H1 (cell line): ENCODE measurements around the gene MRPL50. TPM values are rescaled to one million over a fixed set of nuclear protein-coding genes. Genes with fewer than 3 reads are reported as not detected.

Source experiments
- CTCF ChIA-PET: fragments of 300-600 bp; sonication (Branson Sonifier 250); formaldehyde crosslinking; loops from one replicate; lab custom pipeline; 2021; ENCODE audit not compliant: partially characterized antibody; lab: Charles Lee
- POLR2A ChIA-PET: fragments of 300-600 bp; sonication (Branson Sonifier 250); formaldehyde crosslinking; loops from one replicate; lab custom pipeline; 2021; ENCODE audit warnings: inconsistent platforms; ENCODE audit not compliant: partially characterized antibody; lab: Charles Lee
- DNase-seq, 2 experiments: peaks; one replicate each; pipeline versions ENCODE4 v3.0.0 to v3.0.0-alpha.2; 2010 to 2022; ENCODE audit warnings: low spot score in 2 of 2, low read depth in 1 of 2, mixed read lengths in 1 of 2
- FAIRE-seq: peaks from 2 replicates; lab custom pipeline; 2011; peaks lifted over from hg19 to GRCh38; lab: Jason Lieb, UNC
- H2AFZ ChIP-seq: 2 replicates; pipeline ENCODE4 v1.8.1; 2012; ENCODE audit warnings: low read length, inconsistent platforms
- H2AK5ac ChIP-seq: 2 replicates; pipeline ENCODE4 v1.6.1; 2013; ENCODE audit warnings: low read depth, low read length
- H2BK120ac ChIP-seq: replicated peaks from 2 replicates; pipeline ENCODE3; 2013; ENCODE audit warnings: low read depth, low read length, inconsistent platforms
- H2BK12ac ChIP-seq: 2 replicates; pipeline ENCODE4 v1.6.1; 2013; ENCODE audit warnings: low read depth, low read length
- H2BK15ac ChIP-seq: 2 replicates; pipeline ENCODE4 v1.6.1; 2013; ENCODE audit warnings: low read length
- H2BK20ac ChIP-seq: 2 replicates; pipeline ENCODE4 v1.6.1; 2013; ENCODE audit warnings: low read length
- H2BK5ac ChIP-seq: 2 replicates; pipeline ENCODE4 v1.6.1; 2013; ENCODE audit warnings: low read depth, low read length
- H3K14ac ChIP-seq: 2 replicates; pipeline ENCODE4 v1.6.1; 2013; ENCODE audit warnings: inconsistent platforms; ENCODE audit not compliant: insufficient read length
- H3K18ac ChIP-seq: 2 replicates; pipeline ENCODE4 v1.6.1; 2013; ENCODE audit warnings: low read length; ENCODE audit errors: extremely low read depth
- H3K23ac ChIP-seq: 2 replicates; pipeline ENCODE4 v1.6.1; 2013; ENCODE audit warnings: inconsistent platforms; ENCODE audit not compliant: insufficient read length
- H3K23me2 ChIP-seq: 2 replicates; pipeline ENCODE4 v1.6.1; 2013; ENCODE audit warnings: low read depth, low read length
- H3K27ac ChIP-seq: 2 replicates; pipeline ENCODE4 v1.6.1; 2011; ENCODE audit warnings: low read depth, low read length, inconsistent platforms
- H3K27me3 ChIP-seq, 4 experiments: replicated peaks in 1 of 4; 1 replicate in 1 of 4; 2 replicates in 3 of 4; pipeline versions ENCODE4 v1.6.1 to v1.8.1; 2011 to 2013; ENCODE audit warnings: low read length in 3 of 4, mild to moderate bottlenecking in 3 of 4, inconsistent platforms in 2 of 4, mixed read lengths in 2 of 4, moderate library complexity in 1 of 4; ENCODE audit not compliant: control insufficient read depth in 3 of 4, insufficient read depth in 3 of 4; ENCODE audit errors: extremely low read depth in 1 of 4
- H3K36me3 ChIP-seq, 4 experiments: 2 replicates each; pipeline versions ENCODE4 v1.6.1 to v1.8.1; 2011 to 2013; ENCODE audit warnings: mild to moderate bottlenecking in 4 of 4, low read length in 3 of 4, moderate library complexity in 2 of 4, control low read depth in 1 of 4, inconsistent platforms in 1 of 4; ENCODE audit not compliant: insufficient read depth in 4 of 4, control insufficient read depth in 2 of 4
- H3K4ac ChIP-seq: replicated peaks from 2 replicates; pipeline ENCODE3; 2013; ENCODE audit warnings: low read length, low read depth, mixed read lengths, inconsistent platforms; ENCODE audit not compliant: insufficient read length
- H3K4me1 ChIP-seq, 4 experiments: replicated peaks in 1 of 4; 1 replicate in 1 of 4; 2 replicates in 3 of 4; pipeline versions ENCODE4 v1.6.1 to v1.8.1; 2011 to 2013; ENCODE audit warnings: low read length in 3 of 4, inconsistent platforms in 2 of 4, mixed read lengths in 1 of 4; ENCODE audit not compliant: insufficient read depth in 4 of 4, control insufficient read depth in 3 of 4
- H3K4me2 ChIP-seq, 2 experiments: 2 replicates each; pipeline versions ENCODE4 v1.6.1 to v1.8.1; 2011 to 2013; ENCODE audit warnings: low read depth in 2 of 2, low read length in 2 of 2, control low read depth in 1 of 2, inconsistent platforms in 1 of 2, mild to moderate bottlenecking in 1 of 2; ENCODE audit not compliant: insufficient read depth in 1 of 2
- H3K4me3 ChIP-seq, 4 experiments: fragments of 200-600, 300-600 bp in 1 of 4; sonication (generic), shearing (Covaris generic), sonication (Bioruptor Twin) in 1 of 4; 2 replicates each; pipeline versions ENCODE4 v1.5.1 to v1.8.1; 2011 to 2016; ENCODE audit warnings: low read length in 4 of 4, low read depth in 3 of 4, control low read depth in 2 of 4, inconsistent platforms in 2 of 4, mild to moderate bottlenecking in 2 of 4, mixed read lengths in 1 of 4, moderate library complexity in 1 of 4; ENCODE audit not compliant: insufficient read depth in 2 of 4; ENCODE audit errors: extremely low read depth in 1 of 4
- H3K56ac ChIP-seq: replicated peaks from 2 replicates; pipeline ENCODE3; 2013; ENCODE audit warnings: low read depth, mild to moderate bottlenecking, mixed read lengths, low read length, inconsistent platforms; ENCODE audit not compliant: insufficient read length
- H3K79me1 ChIP-seq: 2 replicates; pipeline ENCODE4 v1.6.1; 2013; ENCODE audit warnings: low read depth, low read length, control low read depth
- H3K79me2 ChIP-seq, 2 experiments: 2 replicates each; pipeline versions ENCODE4 v1.6.1 to v1.8.1; 2012 to 2013; ENCODE audit warnings: low read length in 2 of 2, mild to moderate bottlenecking in 2 of 2, inconsistent platforms in 1 of 2; ENCODE audit not compliant: insufficient read depth in 2 of 2, control insufficient read depth in 1 of 2
- H3K9ac ChIP-seq, 4 experiments: replicated peaks in 1 of 4; 1 replicate in 1 of 4; 2 replicates in 3 of 4; pipeline versions ENCODE4 v1.6.1 to v1.8.1; 2011 to 2013; ENCODE audit warnings: low read depth in 3 of 4, low read length in 3 of 4, control low read depth in 2 of 4, mild to moderate bottlenecking in 2 of 4, moderate library complexity in 2 of 4, inconsistent platforms in 1 of 4; ENCODE audit errors: extremely low read depth in 1 of 4
- H3K9me3 ChIP-seq, 2 experiments: 2 replicates each; pipeline versions ENCODE4 v1.6.1 to v1.8.1; 2012 to 2013; ENCODE audit warnings: mild to moderate bottlenecking in 2 of 2, moderate library complexity in 2 of 2, control low read depth in 1 of 2, inconsistent platforms in 1 of 2, low read depth in 1 of 2, low read length in 1 of 2, mixed read lengths in 1 of 2; ENCODE audit not compliant: insufficient read depth in 2 of 2
- H4K20me1 ChIP-seq, 2 experiments: replicated peaks in 1 of 2; 2 replicates each; pipeline versions ENCODE3 to v1.8.1; 2011 to 2013; ENCODE audit warnings: inconsistent platforms in 2 of 2, low read length in 2 of 2, mild to moderate bottlenecking in 1 of 2; ENCODE audit not compliant: insufficient read depth in 2 of 2, control insufficient read depth in 1 of 2
- H4K5ac ChIP-seq: 2 replicates; pipeline ENCODE4 v1.6.1; 2013; ENCODE audit warnings: low read length, low read depth, mixed read lengths, inconsistent platforms; ENCODE audit not compliant: insufficient read length
- H4K8ac ChIP-seq: 2 replicates; pipeline ENCODE4 v1.8.0; 2013; ENCODE audit warnings: mild to moderate bottlenecking, moderate library complexity, low read length, inconsistent platforms; ENCODE audit not compliant: insufficient read depth; ENCODE audit errors: extremely low read depth
- H4K91ac ChIP-seq: replicated peaks from 2 replicates; pipeline ENCODE3; 2013; ENCODE audit warnings: low read length, mixed read lengths, inconsistent platforms; ENCODE audit not compliant: insufficient read length
- BACH1 ChIP-seq: IDR thresholded peaks from 2 replicates; pipeline ENCODE4 v1.6.1; 2012; ENCODE audit warnings: low read length, improper control_type of control experiment
- CHD1 ChIP-seq: IDR thresholded peaks from 2 replicates; pipeline ENCODE4 v1.6.1; 2012; ENCODE audit warnings: low read depth, low read length, improper control_type of control experiment
- EZH2 ChIP-seq: fragments of 200-600 bp; sonication (generic); IDR thresholded peaks from 2 replicates; pipeline ENCODE4 v1.7.1; 2012; ENCODE audit warnings: low read depth, mild to moderate bottlenecking, moderate library complexity, low read length, inconsistent platforms; ENCODE audit not compliant: severe bottlenecking
- KDM4A ChIP-seq: IDR thresholded peaks from one replicate; pipeline ENCODE4 v1.7.1; 2012; ENCODE audit warnings: low read depth, mild to moderate bottlenecking, moderate library complexity, low read length, inconsistent platforms; ENCODE audit not compliant: severe bottlenecking
- NRF1 ChIP-seq: IDR thresholded peaks from 2 replicates; pipeline ENCODE4 v1.6.1; 2011; ENCODE audit warnings: mild to moderate bottlenecking, low read depth, low read length, improper control_type of control experiment
- RNF2 ChIP-seq: fragments of 200-900, 300-1000 bp; sonication (generic); IDR thresholded peaks from 2 replicates; pipeline ENCODE4 v1.7.1; 2016; ENCODE audit warnings: borderline replicate concordance, low read depth, mild to moderate bottlenecking, antibody characterized with exemption, low read length; ENCODE audit not compliant: poor library complexity, severe bottlenecking; ENCODE audit errors: missing control alignments
- SIX5 ChIP-seq: IDR thresholded peaks from 2 replicates; pipeline ENCODE4 v1.6.1; 2011; ENCODE audit warnings: mild to moderate bottlenecking, low read depth, low read length
- ZNF274 ChIP-seq: IDR thresholded peaks from 2 replicates; pipeline ENCODE4 v1.7.0; 2012; ENCODE audit warnings: low read length, borderline replicate concordance; ENCODE audit errors: extremely low read depth
- WGBS, 2 experiments: shearing (Covaris generic) in 1 of 2; methylation state at CpG; one replicate each; pipeline versions ENCODE4 v1.1.6 to v1.1.7; 2013 to 2015; ENCODE audit warnings: low lambda C conversion rate in 2 of 2, mixed read lengths in 2 of 2, inconsistent platforms in 1 of 2, low coverage in 1 of 2, missing lambda C conversion rate in 1 of 2; ENCODE audit not compliant: insufficient replicate concordance in 2 of 2, insufficient coverage in 1 of 2, insufficient read length in 1 of 2; ENCODE audit errors: extremely low coverage in 1 of 2, missing lambda C conversion rate in 1 of 2; 5-methylcytosine and 5-hydroxymethylcytosine counted together
- polyA plus RNA-seq, 7 experiments: library from polyadenylated mRNA; depleted of rRNA in 3 of 7; stranded (reverse) in 5 of 7; unstranded in 2 of 7; fragments of >200 nt in 5 of 7; fragments of 200-250 nt in 2 of 7; gene quantifications; 1 replicate in 5 of 7; 2 replicates in 1 of 7; 4 replicates in 1 of 7; pipeline versions ENCODE4 v1.2.1 to v1.2.3, GENCODE V29; 2011 to 2013; ENCODE audit warnings: missing spikeins in 2 of 7, mixed read lengths in 2 of 7
- total RNA-seq: library from RNA; stranded (reverse); fragmentation: NEBNext Ultra II Directional; extraction: Animal tissue kit (Norgen Biotek cat#: 25700); gene quantifications from 2 replicates; pipeline ENCODE4 v1.2.1, GENCODE V29; 2021

Gene MRPL50
- total and polyA plus RNA-seq, 2 of the 8 experiments (the other 6 are each of a cell fraction or from before 2014, with no cell fraction given), result 17.8 to 25.1 TPM

GRCh38 chr9:101397746-101398067 is 711 bp downstream of the MRPL50 start:
- no peak overlapping the region for H3K56ac ChIP-seq
- no peak for FAIRE-seq
- H3K27ac ChIP-seq, result peak overlapping the region; percentile 89
- peaks cover 2% of the 10 kb centered on the region; the same call in 1 of the 2 replicates for H3K79me1 ChIP-seq
- H2AFZ ChIP-seq, result no peak overlapping the region
- no peaks in the 10 kb centered on the region for H4K20me1 ChIP-seq
- peaks cover 0 to 4% (median 3%) of the 10 kb centered on the region in 4 experiments; a peak in 3 of 7 replicates for H3K4me1 ChIP-seq
- TF ChIP-seq BACH1, result no peak
- TF ChIP-seq CHD1, result no peak
- no peak for TF ChIP-seq ZNF274
- no peak for TF ChIP-seq KDM4A
- TF ChIP-seq EZH2, result no peak
- no peak for TF ChIP-seq NRF1
- TF ChIP-seq RNF2, result no peak
- no peak for TF ChIP-seq SIX5
- no peak overlapping the region for H2BK120ac ChIP-seq
- 26% methylated on average over 4 of the region's 4 CpGs; no CpG with 5 or more reads in 1 of the 2 experiments for WGBS, 2 experiments
- H3K9ac ChIP-seq, result peak overlapping the region; percentile 92 to 97 (median 95)
- no peak overlapping the region for H4K91ac ChIP-seq
- no peak overlapping the region for H3K18ac ChIP-seq
- H2AK5ac ChIP-seq, result no peak overlapping the region
- no peak overlapping the region for H3K23ac ChIP-seq
- H2BK20ac ChIP-seq, result no peak overlapping the region
- H3K4ac ChIP-seq, result no peak overlapping the region
- no peaks in the 10 kb centered on the region; a peak in 1 of 4 replicates for H3K9me3 ChIP-seq
- H3K4me3 ChIP-seq, result peak overlapping the region; percentile 84 to 93 (median 87)
- H2BK15ac ChIP-seq, result no peak overlapping the region
- H3K23me2 ChIP-seq, result no peaks in the 10 kb centered on the region; the same call in 1 of the 2 replicates
- H2BK12ac ChIP-seq, result no peak overlapping the region; the same call in 1 of the 2 replicates
- no peak overlapping the region for H4K8ac ChIP-seq
- peak overlapping the region; percentile 75 to 78 for H3K4me2 ChIP-seq
- peaks cover 25 to 68% of the 10 kb centered on the region in 2 experiments for H3K79me2 ChIP-seq
- ChIA-PET POLR2A (interaction anchor here (0.8 to 2.0 kb wide), 3 partner anchors 16 to 19 kb away, joined by 3 to 9 read pairs (median 4); no protein-coding TSS in a partner anchor), CTCF (interaction anchor here (1.8 to 2.0 kb wide), 2 partner anchors 9 to 52 kb away, joined by 5 to 16 read pairs; no protein-coding TSS in a partner anchor)
- DNase-seq, result no peak
- H3K27me3 ChIP-seq, result no peaks in the 10 kb centered on the region
- H4K5ac ChIP-seq, result peak overlapping the region; percentile 35
- H3K14ac ChIP-seq, result no peak overlapping the region
- peaks cover 0 to 34% (median 19%) of the 10 kb centered on the region in 4 experiments; a peak in 6 of 8 replicates for H3K36me3 ChIP-seq
- peak overlapping the region; percentile 60; the same call in 1 of the 2 replicates for H2BK5ac ChIP-seq
